Left cardiac atrium (tissue), 4 donors: Measurements from ENCODE around the gene ZNF341. TPM values are rescaled to one million over a fixed set of nuclear protein-coding genes. Genes with fewer than 3 reads are reported as not detected.
A peak's percentile ranks its signal among the peaks of the same experiment; 100 is the strongest.
"Not testable (repeated sequence)": the region's sequence is repeated elsewhere in the genome, so short reads cannot be mapped to it uniquely, and the experiment has no call there.

Experiments
- ATAC-seq, 2 donors: fragments of 200-7000 bp; cut with Tn5 transposase; one replicate each; pipeline ENCODE4 v1.9.1; 2020; ENCODE audit warnings: mild to moderate bottlenecking in 2 of 2, moderate library complexity in 2 of 2
- DNase-seq: peaks from one replicate; pipeline ENCODE4 v3.0.0-alpha.2; 2020
- intact Hi-C, 2 donors: fragments of 100-400 bp; cut with DNase I; formaldehyde crosslinking; loops; one replicate each; pipeline versions ENCODE4 v1.14.1 to v1.15.1; 2022 to 2023
- total RNA-seq, 2 donors: library from RNA; stranded (reverse); fragmentation: NEBNext Ultra II Directional; extraction: Animal tissue kit (Norgen Biotek cat#: 25700); gene quantifications; one replicate each; pipeline ENCODE4 v1.2.1, GENCODE V29; 2021
- donor health status: DM: no; HTN: yes; CAD: no.
- donor health status: DM: no; HTN: yes; CAD: no; lungs with severe emphysema.
- donor health status: DM: yes; HTN: yes; CAD: no.
- donor health status: Dilated cardiomyopathy.

The ZNF341 gene
- total RNA-seq, 2 donors from 2014 or later = 1.1 to 2.0 TPM

DNA sequence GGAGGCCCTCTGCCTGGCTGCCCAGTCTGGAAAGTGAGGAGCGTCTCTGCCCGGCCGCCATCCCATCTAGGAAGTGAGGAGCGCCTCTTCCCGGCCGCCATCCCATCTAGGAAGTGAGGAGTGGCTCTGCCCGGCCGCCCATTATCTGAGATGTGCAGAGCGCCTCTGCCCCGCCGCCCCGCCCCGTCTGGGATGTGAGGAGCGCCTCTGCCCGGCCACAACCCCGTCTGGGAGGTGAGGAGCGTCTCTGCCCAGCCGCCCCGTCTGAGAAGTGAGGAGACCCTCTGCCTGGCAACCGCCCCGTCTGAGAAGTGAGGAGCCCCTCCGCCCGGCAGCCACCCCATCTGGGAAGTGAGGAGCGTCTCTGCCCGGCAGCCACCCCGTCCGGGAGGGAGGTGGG lies 32.8 kb upstream of the ZNF341 start:
- ATAC-seq, intact Hi-C loops: not testable (repeated sequence)

DNA sequence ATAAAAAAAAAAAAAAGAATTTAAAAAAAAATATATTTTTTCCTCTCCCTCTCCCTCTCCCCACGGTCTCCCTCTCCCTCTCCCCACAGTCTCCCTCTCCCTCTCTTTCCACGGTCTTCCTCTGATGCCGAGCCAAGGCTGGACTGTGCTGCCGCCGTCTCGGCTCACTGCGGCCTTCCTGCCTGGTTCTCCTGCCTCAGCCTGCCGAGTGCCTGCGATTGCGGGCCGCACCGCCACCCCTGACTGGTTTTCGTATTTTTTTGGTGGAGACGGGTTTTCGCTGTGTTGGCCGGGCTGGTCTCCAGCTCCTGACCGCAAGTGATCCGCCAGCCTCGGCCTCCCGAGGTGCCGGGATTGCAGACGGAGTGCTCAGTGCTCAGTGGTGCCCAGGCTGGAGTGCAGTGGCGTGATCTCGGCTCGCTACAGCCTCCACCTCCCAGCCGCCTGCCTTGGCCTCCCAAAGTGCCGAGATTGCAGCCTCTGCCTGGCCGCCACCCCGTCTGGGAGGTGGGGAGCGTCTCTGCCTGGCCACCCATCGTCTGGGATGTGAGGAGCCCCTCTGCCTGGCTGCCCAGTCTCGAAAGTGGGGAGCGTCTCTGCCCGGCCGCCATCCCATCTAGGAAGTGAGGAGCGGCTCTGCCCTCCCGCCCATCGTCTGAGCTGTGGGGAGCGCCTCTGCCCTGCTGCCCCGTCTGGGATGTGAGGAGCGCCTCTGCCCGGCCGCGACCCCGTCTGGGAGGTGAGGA lies 30.9 kb upstream of the ZNF341 start:
- DNase-seq, ATAC-seq, intact Hi-C loops: not testable (repeated sequence)

More for the DNA sequence above, 32.8 kb upstream of the ZNF341 start:
- DNase-seq = not testable (repeated sequence)

DNA sequence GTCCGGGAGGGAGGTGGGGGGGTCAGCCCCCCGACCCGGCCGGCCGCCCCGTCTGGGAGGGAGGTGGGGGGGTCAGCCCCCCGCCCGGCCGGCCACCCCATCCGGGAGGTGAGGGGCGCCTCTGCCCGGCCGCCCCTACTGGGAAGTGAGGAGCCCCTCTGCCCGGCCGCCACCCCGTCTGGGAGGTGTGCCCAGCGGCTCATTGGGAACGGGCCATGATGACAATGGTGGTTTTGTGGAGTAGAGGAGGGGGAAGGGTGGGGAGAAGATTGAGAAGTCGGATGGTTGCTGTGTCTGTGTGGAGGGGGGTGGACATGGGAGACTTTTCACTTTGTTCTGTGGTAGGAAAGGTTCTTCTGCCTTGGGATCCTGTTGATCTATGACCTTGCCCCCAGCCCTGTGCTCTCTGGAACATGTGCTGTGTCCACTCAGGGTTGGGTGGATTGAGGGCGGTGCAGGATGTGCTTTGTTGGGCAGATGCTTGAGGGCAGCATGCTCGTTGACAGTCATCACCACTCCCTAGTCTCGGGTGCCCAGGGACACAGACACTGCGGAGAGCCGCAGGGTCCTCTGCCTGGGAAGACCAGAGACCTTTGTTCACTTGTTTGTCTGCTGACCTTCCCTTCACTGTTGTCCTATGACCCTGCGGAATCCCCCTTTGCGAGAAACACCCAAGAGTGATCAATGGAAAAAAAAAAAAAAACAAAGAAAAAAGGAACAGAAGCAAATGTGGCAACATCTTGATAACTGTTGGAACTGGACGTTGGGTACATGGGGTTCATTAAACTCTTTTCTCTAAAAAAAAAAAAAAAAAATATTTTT lies 30.0 kb upstream of the ZNF341 start:
- intact Hi-C loops = no loop called here
- ATAC-seq = no peak
- DNase-seq = no peak

DNA sequence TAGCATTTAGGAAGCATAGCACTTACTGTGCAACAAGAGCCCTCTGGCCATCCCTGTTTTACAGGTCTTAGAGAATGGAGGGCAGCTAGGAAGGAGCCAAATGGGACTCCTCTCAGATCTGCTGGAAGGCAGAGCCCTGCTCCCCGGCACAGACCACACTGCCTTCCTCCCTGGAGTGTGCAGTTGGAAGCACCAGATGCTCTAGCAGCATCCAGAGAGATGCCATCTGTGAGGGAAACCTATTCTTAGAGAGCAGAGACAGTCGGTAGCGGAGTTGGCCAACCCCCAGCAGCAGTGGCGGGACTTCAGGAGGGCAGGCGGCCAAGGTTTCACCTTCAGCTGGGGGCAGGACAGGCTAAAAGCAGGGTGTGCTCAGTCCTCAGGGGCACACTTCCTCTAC lies 28.9 kb upstream of the ZNF341 start:
- ATAC-seq (peak; percentile 73 to 75), DNase-seq (peak; percentile 34)
- intact Hi-C loops = no loop called here

DNA sequence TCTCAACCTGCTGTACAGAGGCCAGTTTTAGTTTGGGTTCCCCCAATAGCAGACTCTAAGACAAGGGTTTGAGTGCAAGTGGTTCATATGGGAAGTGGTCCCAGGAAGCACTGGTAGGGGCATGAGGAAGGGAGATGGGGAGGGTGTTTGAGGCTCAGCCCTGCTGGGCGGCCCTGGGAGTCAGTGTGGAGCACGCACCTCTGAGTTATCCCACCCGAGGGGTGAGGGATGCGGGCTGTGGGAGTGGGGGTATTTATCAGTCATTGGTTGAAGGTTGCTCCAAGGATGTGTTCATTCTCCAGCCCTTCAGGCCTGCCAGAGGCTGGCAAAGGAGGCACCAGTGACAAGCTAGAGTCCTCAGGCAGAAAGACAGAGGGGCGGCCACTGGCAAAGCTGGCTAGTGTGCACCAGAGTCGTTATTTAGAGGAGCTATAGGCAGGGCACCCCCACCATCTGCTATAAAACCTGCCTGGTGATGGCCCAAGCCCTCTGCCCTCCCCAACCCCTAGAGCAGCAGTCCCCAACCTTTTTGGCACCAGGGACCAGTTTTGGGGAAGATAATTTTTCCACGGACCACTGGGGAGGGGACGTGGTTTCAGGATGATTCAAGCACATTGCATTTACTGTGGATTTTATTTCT lies 28.2 kb upstream of the ZNF341 start:
- intact Hi-C loops = no loop called here
- no peak for DNase-seq
- no peak for ATAC-seq

DNA sequence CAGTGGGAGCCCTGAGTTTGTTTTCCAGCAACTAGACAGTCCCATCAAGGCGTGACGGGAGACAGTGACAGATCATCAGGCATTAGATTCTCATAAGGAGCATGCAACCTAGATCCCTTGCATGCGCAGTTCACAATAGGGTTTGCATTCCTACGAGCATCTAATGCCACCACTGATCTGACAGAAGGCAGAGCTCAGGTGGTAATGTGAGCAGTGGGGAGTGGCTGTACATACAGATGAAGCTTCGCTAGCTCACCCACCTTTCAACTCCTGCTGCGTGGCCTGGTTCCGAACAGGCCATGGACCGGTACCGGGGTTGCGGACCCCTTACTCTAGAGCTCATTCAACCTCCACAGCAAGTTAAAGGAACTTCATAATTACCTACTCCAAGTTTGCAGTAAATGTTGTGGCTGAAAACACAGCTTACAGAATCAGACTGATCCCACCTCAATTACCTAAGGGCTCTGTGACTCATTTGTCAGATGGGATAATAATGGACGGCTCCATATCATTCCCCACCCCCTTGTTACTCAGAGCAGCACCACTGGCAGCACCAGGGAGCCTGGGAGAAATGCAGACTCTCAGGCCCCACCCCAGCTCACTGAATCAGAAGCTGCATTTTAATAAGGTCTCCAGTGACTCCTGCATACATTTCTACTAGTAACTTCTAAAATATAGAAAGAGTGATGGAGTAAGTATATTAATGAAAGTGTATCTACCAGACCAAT lies 27.4 kb upstream of the ZNF341 start:
- intact Hi-C loops = no loop called here
- DNase-seq (no peak), ATAC-seq (no peak)

DNA sequence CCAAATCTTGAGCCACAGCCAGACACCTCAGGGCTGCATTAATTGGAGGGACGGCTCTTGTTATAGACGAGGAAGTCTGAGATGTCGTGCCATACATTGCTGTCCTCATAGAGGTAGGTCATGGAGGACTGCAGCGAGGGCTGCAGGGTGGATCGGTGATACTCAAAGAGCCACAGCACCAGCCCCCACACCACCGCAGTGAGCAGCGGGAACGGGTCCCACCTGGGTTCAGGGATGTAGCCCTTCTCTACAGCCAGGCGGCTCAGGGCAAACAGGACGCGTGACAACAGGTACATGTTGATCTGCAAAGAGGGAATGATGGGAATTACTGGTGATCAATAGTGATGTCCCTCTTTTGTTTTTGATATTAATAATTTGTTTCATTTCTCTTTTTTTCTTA lies 24.1 kb upstream of the ZNF341 start:
- ATAC-seq (no peak), DNase-seq (no peak)
- intact Hi-C loops = no loop called here

DNA sequence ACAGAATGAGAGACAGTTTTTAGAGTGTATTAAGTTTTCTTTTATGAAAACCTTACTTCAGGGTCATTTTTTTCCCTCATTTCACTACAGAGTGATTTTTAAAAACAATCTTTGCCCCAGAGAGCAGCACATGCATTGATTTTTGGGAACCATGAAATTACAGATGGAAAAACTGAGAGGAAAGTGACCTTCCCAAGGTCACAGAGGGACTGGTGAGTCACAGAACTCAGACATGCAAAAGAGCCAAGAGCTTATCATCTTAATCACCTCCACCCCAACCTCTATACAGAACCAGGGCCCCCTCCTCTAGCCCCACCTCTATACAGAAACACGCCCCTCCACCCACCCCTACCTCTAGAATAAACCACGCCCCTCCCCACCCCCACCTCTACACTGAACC lies 22.4 kb upstream of the ZNF341 start:
- no peak for DNase-seq
- ATAC-seq = peak in 1 of 2 donors; percentile 29
- intact Hi-C loops = no loop called here

DNA sequence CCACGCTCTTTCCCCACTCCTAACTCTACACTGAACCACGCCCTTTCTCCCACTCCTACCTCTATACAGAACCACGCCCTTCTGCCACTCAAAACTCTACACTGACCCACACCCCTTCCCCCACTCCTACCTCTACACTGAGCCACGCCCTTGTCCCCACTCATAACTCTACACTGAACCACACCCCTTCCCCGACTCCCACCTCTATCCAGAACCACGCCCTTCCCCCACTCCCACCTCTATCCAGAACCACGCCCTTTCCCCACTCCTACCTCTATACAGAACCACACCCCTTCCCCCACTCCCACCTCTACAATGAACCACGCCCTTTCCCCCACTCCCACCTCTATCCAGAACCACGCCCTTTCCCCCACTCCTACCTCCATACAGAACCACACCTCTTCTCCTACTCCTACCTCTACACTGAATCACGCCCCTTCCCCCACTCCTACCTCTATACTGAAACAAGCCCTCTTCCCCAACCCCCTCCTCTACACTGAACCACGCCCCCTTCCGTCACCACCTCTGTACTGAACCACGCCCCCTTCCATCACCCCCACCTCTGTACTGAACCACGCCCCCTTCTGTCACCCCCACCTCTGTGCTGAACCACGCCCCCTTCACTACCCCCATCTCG lies 21.8 kb upstream of the ZNF341 start:
- intact Hi-C loops = no loop called here
- ATAC-seq = no peak
- no peak for DNase-seq

DNA sequence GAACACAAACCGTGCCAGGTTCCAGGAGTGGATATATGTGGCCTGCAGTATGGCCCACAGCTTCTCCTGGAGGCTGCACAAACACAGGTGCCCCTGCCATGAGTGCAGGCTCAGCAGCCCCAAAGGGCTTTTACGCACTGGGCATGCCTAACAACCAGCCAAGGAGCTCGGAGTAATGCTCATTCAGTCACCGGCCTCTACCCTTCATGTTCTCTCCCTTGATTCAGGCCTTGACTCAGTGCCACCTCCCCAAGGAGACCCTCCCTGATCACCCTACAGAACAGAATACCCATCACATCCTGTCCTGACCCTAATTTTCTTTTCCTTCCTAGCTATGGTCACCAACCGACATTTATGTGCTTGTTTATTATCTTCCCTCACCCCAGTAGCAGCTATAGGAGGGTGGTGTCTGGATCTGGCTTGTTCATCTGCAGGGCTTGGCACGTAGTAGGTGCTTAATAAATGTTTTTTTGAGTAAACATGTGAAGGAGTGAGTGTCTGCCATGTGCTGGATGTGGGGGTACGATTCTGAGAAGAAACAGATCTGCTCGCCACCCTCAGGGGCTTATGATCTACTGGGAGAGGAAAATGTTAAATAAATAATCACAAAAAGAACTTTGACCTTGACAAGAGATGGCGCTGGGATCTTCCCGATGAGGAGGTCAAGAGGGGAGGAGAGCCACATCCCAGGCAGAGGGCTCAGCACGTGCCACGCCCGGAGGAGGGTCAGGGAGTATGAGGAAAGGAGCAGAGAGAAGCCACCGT lies 20.9 kb upstream of the ZNF341 start:
- DNase-seq = no peak
- no peak for ATAC-seq
- intact Hi-C loops = no loop called here

DNA sequence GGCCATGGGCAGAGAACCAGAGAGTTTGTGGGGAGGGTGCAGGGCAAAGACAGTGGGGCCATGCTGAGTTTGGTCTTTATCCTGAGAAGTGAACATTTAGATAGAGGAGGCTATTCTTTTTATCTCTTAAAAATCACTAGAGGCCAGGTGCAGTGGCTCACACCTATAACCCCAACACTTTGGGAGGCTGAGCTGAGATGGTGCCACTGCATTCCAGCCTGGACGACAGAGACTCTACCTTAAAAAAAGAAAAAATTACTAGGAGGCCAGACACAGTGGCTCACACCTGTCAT lies 20.4 kb upstream of the ZNF341 start:
- no peak for ATAC-seq
- intact Hi-C loops = no loop called here

DNA sequence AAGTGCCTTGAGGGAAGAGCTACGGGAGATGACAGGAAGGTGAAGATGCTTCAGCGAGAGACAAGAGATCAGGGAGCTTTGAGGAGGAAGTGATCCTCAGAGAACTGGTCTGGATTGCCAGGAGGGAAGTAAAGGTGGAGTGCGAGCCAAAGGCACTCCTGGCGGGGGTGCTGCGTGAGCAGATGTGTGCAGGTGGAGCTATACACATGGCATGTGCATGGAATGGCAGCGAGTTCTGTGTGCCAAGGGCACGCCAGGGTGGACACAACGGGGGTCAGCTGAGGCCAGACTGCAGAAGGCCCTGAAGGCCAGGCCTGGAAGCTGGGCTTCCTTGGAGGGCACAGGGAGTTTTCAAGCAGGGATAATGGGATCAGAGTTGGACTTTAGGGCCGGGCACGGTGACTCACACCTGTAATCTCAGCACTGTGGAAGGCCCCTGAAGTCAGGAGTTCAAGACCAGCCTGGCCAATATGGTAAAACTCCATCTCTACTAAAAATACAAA lies 17.9 kb upstream of the ZNF341 start:
- DNase-seq = no peak
- ATAC-seq = no peak
- intact Hi-C loops = no loop called here

More for the DNA sequence above, 20.4 kb upstream of the ZNF341 start:
- DNase-seq = no peak

DNA sequence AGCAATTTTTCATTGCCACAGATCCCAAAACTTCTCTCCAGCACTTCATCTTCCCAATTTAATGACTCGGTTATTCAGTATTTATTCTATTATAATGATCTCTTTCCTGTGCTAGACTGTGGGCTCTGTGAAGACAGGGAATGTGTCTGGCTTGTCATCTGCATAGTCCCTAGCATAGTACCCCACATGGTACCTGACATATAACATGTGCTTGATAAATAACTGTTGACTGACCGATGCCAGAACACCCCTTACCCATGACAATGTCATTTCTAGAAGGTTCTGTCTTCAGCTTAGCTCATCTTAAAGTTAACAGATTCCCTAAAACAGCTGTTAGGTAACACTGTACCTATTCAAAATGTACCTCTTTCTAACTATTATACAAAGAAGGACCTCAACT lies 15.3 kb upstream of the ZNF341 start:
- no peak for DNase-seq
- intact Hi-C loops = no loop called here
- no peak for ATAC-seq

DNA sequence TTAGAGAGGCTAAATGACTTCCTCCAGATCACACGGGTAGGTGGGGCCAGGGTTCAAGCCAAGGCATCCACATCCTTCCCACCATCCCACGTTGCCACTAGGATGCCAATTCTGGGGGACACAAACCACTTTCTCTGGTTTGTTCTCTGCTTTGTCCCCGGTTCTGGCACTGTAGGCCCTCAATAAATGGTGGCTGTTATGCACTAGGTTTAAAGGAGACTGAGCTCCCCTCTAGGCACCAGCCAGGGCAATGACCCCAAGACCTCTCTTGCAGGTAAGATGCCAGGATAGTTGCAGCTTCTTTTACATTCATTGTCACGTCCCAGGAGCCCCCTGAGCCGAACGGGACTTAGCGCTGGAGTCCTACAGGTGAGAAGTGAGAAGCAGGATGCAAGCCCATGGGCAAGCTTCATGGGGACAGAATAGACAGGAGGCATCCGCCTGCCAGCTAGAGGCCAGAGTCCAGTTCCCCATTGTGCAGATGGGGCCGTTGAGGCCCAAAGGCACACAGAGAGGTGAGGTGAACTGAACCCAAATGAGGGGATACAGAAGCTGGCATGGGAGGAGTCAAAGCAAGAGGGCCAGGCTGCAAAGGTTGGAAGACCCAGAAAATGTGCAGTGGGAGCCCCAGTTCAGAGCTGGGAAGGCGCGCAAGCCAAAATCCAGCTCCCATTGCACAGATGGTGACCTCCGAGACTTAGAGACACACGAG lies 12.4 kb upstream of the ZNF341 start:
- DNase-seq (no peak), ATAC-seq (no peak)
- intact Hi-C loops = no loop called here

DNA sequence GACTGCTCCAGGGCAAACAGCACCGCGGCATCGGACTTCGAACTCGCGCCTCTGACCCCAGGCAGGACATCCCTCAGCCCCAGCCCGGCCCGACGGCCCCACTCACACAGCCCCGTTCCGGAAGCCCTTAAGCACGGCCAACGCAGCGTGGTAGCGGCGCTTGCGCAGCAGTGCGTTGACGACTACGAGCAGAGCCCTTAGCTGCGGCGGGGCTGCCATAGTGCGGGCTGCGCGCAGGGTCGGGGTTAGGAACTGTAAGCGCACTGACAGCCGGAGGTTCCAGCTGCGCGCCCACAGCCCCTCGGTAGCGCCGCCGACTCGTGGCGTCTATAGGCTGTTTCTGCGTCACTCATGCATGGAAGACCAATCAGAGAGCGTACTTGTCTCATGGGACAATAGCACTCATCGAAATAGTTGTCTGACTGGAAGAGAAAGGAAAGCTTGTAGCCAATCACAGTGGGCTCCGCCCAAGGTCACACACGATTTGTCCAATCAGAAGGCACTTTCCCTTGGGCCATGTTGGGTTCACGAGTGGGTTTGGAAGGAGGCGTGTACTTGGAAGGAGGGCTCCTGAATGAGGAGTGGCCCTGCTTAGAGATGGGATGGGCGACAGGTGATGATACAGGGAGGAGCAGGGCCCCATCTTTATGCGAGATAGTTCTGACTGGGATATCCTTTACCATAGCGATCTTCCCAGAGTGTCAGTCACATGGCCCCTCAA lies 11.6 kb upstream of the ZNF341 start, which contains the start of gene PXMP4:
PXMP4 (minus strand) TSS at position 322 of the 721 bp plus-strand sequence; CDS start at position 219, 103 bp downstream.
- DNase-seq (peak; percentile 94), ATAC-seq (peak; percentile 100)
- intact Hi-C loops = no loop called here

DNA sequence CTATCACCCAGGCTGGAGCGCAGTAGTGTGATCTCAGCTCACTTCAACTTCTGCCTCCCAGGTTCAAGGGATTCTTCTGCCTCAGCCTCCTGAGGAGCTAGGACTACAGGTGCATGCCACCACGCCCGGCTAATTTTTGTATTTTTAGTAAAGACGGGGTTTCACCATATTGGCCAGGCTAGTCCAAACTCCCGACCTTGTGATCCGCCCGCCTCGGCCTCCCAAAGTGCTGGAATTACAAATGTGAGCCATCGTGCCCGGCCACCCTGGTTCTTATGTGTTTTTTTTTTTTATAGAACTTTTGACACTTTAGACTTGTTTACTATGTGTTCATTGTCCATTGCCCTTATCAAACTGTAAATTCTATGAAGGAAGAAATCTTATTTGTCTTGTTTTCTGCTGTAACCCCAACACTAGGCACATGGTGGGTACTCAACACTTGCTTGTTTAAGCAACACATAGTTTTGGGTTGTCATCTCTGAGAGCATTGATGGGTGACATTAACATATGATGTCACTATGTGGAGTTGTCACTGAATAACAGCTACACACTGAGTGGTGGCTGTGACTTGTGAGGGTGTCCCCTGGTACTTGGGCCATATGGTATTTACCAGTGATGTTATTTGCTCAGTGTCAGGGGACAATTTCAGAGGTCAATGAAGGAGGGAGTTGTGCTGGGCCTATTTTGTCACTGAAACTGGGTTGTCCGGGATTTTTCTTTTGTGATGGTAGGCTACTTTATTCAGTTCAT lies 10.2 kb upstream of the ZNF341 start:
- DNase-seq (no peak), ATAC-seq (no peak)
- intact Hi-C loops = no loop called here
